HEK293 (cell line): ENCODE data around the gene ARHGDIA.

ENCODE experiments used
- BCL11B ChIP-seq: fragments of 450-650 bp; formaldehyde crosslinking; IDR thresholded peaks from 2 replicates; pipeline ENCODE4 v1.5.1; 2016; ENCODE audit warnings: low read depth, missing biosample characterization, missing genetic modification characterization
- FEZF1 ChIP-seq: fragments of 450-650 bp; formaldehyde crosslinking; IDR thresholded peaks from 2 replicates; pipeline ENCODE4 v1.5.1; 2016; ENCODE audit warnings: missing biosample characterization, missing genetic modification characterization
- GLIS1 ChIP-seq: fragments of 450-650 bp; formaldehyde crosslinking; IDR thresholded peaks from 2 replicates; pipeline ENCODE4 v1.5.1; 2016; ENCODE audit warnings: missing biosample characterization, missing genetic modification characterization
- HOXC10 ChIP-seq: sonication (generic); formaldehyde crosslinking; IDR thresholded peaks from 2 replicates; pipeline ENCODE4 v1.8.1; 2023; ENCODE audit warnings: mild to moderate bottlenecking, missing genetic modification reagents
- KLF1 ChIP-seq: fragments of 450-650 bp; formaldehyde crosslinking; IDR thresholded peaks from 2 replicates; pipeline ENCODE4 v1.5.1; 2016; ENCODE audit warnings: missing biosample characterization, missing genetic modification characterization
- KLF8 ChIP-seq: fragments of 450-650 bp; formaldehyde crosslinking; IDR thresholded peaks from 2 replicates; pipeline ENCODE4 v1.5.1; 2016; ENCODE audit warnings: missing biosample characterization, missing genetic modification characterization
- OVOL3 ChIP-seq: fragments of 450-650 bp; formaldehyde crosslinking; IDR thresholded peaks from 2 replicates; pipeline ENCODE4 v1.5.1; 2016; ENCODE audit warnings: missing biosample characterization, missing genetic modification characterization
- TCF7L2 ChIP-seq: IDR thresholded peaks from 2 replicates; pipeline ENCODE4 v1.6.1; 2011; ENCODE audit warnings: low read depth, mild to moderate bottlenecking, inconsistent platforms, low read length, moderate library complexity, borderline replicate concordance
- YY2 ChIP-seq: fragments of 450-650 bp; formaldehyde crosslinking; IDR thresholded peaks from 2 replicates; pipeline ENCODE4 v1.5.1; 2016; ENCODE audit warnings: missing biosample characterization, missing genetic modification characterization
- ZBTB7A ChIP-seq: fragments of 450-650 bp; formaldehyde crosslinking; IDR thresholded peaks from 2 replicates; pipeline ENCODE4 v1.5.1; 2016; ENCODE audit warnings: low read depth, missing biosample characterization, missing genetic modification characterization
- ZEB2 ChIP-seq: fragments of 450-650 bp; formaldehyde crosslinking; IDR thresholded peaks from 2 replicates; pipeline ENCODE4 v1.5.1; 2016; ENCODE audit warnings: missing biosample characterization, missing genetic modification characterization
- ZNF19 ChIP-seq: fragments of 450-650 bp; formaldehyde crosslinking; IDR thresholded peaks from 2 replicates; pipeline ENCODE4; 2016; ENCODE audit warnings: missing biosample characterization, missing genetic modification characterization, low read depth
- ZNF2 ChIP-seq: fragments of 450-650 bp; formaldehyde crosslinking; IDR thresholded peaks from 2 replicates; pipeline ENCODE4 v1.5.1; 2016; ENCODE audit warnings: missing biosample characterization, missing genetic modification characterization
- ZNF394 ChIP-seq: fragments of 450-650 bp; formaldehyde crosslinking; IDR thresholded peaks from 2 replicates; pipeline ENCODE4 v1.5.1; 2016; ENCODE audit warnings: missing biosample characterization, missing genetic modification characterization, mild to moderate bottlenecking, moderate library complexity, borderline replicate concordance
- ZNF433 ChIP-seq: fragments of 450-650 bp; formaldehyde crosslinking; IDR thresholded peaks from 2 replicates; pipeline ENCODE4 v1.5.1; 2016; ENCODE audit warnings: missing biosample characterization, missing genetic modification characterization, low read depth
- ZNF514 ChIP-seq: fragments of 450-650 bp; formaldehyde crosslinking; IDR thresholded peaks from 2 replicates; pipeline ENCODE4 v1.5.1; 2016; ENCODE audit warnings: missing biosample characterization, missing genetic modification characterization
- ZNF561 ChIP-seq: fragments of 450-650 bp; IDR thresholded peaks from 2 replicates; pipeline ENCODE4 v1.5.1; 2018; ENCODE audit warnings: missing biosample characterization, missing genetic modification characterization, borderline replicate concordance
- ZNF670 ChIP-seq: fragments of 450-650 bp; formaldehyde crosslinking; IDR thresholded peaks from 2 replicates; pipeline ENCODE4 v1.5.1; 2016; ENCODE audit warnings: missing biosample characterization, missing genetic modification characterization, low read depth
- ZNF792 ChIP-seq: fragments of 450-650 bp; formaldehyde crosslinking; IDR thresholded peaks from 2 replicates; pipeline ENCODE4 v1.5.1; 2016; ENCODE audit warnings: missing biosample characterization, missing genetic modification characterization
- ZNF830 ChIP-seq: fragments of 450-650 bp; IDR thresholded peaks from 2 replicates; pipeline ENCODE4 v1.5.0; 2018; ENCODE audit warnings: missing biosample characterization, missing genetic modification characterization, low read depth, mild to moderate bottlenecking, moderate library complexity
- TF ChIP-seq, protein P1 (sequence below): fragments of 450-650 bp; formaldehyde crosslinking; IDR thresholded peaks from 2 replicates; pipeline ENCODE4 v1.5.1; 2016; ENCODE audit warnings: missing biosample characterization, missing genetic modification characterization
- TF ChIP-seq, protein P2 (sequence below): fragments of 450-650 bp; formaldehyde crosslinking; IDR thresholded peaks from 2 replicates; pipeline ENCODE4 v1.5.1; 2016; ENCODE audit warnings: missing biosample characterization, missing genetic modification characterization
- TF ChIP-seq, protein P3 (sequence below): fragments of 450-650 bp; formaldehyde crosslinking; IDR thresholded peaks from 2 replicates; pipeline ENCODE4 v1.5.1; 2017; ENCODE audit warnings: missing biosample characterization, missing genetic modification characterization
- TF ChIP-seq, protein P4 (sequence below): fragments of 450-650 bp; formaldehyde crosslinking; optimal IDR thresholded peaks from 2 replicates; pipeline ENCODE3; 2016; ENCODE audit warnings: missing biosample characterization, mild to moderate bottlenecking, missing genetic modification characterization
- TF ChIP-seq, protein P5 (sequence below): fragments of 450-650 bp; formaldehyde crosslinking; IDR thresholded peaks from 2 replicates; pipeline ENCODE4 v1.5.1; 2016; ENCODE audit warnings: missing biosample characterization, missing genetic modification characterization

ARHGDIA gene

DNA sequence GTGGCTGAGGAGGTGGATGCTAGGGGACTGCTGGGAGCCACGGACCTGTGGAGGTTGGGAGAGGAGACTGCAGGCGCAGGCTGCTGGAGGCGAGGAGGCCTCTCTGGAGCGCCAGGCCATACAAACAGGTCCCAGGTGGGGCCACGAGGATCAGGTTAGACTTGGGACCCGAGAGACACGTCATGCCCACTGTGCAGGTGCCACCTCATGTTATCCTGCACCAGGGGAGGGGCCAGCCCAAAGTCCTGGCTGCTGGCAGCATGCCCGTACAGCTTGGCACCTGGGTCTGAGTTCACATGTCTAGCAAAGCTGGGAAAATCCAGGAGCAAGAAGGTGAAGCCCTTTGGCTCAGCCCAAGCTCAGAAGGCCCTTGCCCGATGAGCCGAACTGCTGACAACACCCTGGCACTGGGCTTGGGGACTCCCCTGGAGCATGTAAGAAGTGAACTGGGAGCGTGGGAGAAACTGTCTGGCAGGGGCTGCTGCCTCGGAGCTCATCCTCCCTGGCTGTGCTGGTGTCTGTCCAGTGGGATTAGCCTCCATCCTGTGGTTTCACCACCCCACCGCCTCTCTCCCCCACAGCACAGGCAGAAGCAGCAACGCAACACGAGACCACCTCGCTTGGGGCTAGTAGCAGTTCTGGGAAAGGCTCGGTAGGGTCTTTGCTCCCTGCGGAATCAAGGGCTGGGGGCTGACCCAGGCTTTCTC lies 5.3 kb downstream of the ARHGDIA start (continued):
- TF ChIP-seq, protein P1, sequence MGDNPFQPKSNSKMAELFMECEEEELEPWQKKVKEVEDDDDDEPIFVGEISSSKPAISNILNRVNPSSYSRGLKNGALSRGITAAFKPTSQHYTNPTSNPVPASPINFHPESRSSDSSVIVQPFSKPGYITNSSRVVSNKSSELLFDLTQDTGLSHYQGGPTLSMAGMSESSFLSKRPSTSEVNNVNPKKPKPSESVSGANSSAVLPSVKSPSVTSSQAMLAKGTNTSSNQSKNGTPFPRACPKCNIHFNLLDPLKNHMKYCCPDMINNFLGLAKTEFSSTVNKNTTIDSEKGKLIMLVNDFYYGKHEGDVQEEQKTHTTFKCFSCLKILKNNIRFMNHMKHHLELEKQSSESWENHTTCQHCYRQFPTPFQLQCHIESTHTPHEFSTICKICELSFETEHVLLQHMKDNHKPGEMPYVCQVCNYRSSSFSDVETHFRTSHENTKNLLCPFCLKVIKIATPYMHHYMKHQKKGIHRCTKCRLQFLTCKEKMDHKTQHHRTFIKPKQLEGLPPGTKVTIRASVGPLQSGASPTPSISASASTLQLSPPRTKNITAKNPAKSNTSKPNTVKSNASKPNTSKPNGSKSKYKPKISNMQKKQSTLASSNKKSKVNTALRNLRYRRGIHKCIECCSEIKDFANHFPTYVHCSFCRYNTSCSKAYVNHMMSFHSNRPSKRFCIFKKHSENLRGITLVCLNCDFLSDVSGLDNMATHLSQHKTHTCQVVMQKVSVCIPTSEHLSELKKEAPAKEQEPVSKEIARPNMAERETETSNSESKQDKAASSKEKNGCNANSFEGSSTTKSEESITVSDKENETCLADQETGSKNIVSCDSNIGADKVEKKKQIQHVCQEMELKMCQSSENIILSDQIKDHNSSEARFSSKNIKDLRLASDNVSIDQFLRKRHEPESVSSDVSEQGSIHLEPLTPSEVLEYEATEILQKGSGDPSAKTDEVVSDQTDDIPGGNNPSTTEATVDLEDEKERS (tag by site-specific recombination): no peak
- TF ChIP-seq ZNF792 (tag by site-specific recombination): no peak
- TF ChIP-seq, protein P2, sequence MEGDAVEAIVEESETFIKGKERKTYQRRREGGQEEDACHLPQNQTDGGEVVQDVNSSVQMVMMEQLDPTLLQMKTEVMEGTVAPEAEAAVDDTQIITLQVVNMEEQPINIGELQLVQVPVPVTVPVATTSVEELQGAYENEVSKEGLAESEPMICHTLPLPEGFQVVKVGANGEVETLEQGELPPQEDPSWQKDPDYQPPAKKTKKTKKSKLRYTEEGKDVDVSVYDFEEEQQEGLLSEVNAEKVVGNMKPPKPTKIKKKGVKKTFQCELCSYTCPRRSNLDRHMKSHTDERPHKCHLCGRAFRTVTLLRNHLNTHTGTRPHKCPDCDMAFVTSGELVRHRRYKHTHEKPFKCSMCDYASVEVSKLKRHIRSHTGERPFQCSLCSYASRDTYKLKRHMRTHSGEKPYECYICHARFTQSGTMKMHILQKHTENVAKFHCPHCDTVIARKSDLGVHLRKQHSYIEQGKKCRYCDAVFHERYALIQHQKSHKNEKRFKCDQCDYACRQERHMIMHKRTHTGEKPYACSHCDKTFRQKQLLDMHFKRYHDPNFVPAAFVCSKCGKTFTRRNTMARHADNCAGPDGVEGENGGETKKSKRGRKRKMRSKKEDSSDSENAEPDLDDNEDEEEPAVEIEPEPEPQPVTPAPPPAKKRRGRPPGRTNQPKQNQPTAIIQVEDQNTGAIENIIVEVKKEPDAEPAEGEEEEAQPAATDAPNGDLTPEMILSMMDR (tag by site-specific recombination): no peak
- TF ChIP-seq ZNF433 (tag by site-specific recombination): no peak
- no peak for TF ChIP-seq OVOL3 (tag by site-specific recombination)
- no peak for TF ChIP-seq ZNF19 (tag by site-specific recombination)
- no peak for TF ChIP-seq ZEB2 (tag by site-specific recombination)
- TF ChIP-seq FEZF1 (tag by site-specific recombination): no peak
- TF ChIP-seq HOXC10 (CRISPR knock-in tag): no peak
- TF ChIP-seq, protein P3, sequence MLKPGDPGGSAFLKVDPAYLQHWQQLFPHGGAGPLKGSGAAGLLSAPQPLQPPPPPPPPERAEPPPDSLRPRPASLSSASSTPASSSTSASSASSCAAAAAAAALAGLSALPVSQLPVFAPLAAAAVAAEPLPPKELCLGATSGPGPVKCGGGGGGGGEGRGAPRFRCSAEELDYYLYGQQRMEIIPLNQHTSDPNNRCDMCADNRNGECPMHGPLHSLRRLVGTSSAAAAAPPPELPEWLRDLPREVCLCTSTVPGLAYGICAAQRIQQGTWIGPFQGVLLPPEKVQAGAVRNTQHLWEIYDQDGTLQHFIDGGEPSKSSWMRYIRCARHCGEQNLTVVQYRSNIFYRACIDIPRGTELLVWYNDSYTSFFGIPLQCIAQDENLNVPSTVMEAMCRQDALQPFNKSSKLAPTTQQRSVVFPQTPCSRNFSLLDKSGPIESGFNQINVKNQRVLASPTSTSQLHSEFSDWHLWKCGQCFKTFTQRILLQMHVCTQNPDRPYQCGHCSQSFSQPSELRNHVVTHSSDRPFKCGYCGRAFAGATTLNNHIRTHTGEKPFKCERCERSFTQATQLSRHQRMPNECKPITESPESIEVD (tag by site-specific recombination): no peak
- TF ChIP-seq TCF7L2: no peak
- no peak for TF ChIP-seq ZNF670
- TF ChIP-seq, protein P4, sequence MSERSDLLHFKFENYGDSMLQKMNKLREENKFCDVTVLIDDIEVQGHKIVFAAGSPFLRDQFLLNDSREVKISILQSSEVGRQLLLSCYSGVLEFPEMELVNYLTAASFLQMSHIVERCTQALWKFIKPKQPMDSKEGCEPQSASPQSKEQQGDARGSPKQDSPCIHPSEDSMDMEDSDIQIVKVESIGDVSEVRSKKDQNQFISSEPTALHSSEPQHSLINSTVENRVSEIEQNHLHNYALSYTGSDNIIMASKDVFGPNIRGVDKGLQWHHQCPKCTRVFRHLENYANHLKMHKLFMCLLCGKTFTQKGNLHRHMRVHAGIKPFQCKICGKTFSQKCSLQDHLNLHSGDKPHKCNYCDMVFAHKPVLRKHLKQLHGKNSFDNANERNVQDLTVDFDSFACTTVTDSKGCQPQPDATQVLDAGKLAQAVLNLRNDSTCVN (tag by site-specific recombination): no peak
- TF ChIP-seq ZNF514: no peak
- no peak for TF ChIP-seq KLF8 (tag by site-specific recombination)
- TF ChIP-seq YY2 (tag by site-specific recombination): no peak
- TF ChIP-seq ZNF2 (tag by site-specific recombination): peak; percentile 38; the same call in 1 of the 2 replicates
- no peak for TF ChIP-seq ZNF830 (tag by site-specific recombination)
- no peak for TF ChIP-seq KLF1
- TF ChIP-seq, protein P5, sequence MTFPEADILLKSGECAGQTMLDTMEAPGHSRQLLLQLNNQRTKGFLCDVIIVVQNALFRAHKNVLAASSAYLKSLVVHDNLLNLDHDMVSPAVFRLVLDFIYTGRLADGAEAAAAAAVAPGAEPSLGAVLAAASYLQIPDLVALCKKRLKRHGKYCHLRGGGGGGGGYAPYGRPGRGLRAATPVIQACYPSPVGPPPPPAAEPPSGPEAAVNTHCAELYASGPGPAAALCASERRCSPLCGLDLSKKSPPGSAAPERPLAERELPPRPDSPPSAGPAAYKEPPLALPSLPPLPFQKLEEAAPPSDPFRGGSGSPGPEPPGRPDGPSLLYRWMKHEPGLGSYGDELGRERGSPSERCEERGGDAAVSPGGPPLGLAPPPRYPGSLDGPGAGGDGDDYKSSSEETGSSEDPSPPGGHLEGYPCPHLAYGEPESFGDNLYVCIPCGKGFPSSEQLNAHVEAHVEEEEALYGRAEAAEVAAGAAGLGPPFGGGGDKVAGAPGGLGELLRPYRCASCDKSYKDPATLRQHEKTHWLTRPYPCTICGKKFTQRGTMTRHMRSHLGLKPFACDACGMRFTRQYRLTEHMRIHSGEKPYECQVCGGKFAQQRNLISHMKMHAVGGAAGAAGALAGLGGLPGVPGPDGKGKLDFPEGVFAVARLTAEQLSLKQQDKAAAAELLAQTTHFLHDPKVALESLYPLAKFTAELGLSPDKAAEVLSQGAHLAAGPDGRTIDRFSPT (tag by site-specific recombination): 0 out of 2 replicates have a peak, but pooled peaks have one; percentile 34
- TF ChIP-seq ZBTB7A (tag by site-specific recombination): no peak
- TF ChIP-seq GLIS1 (tag by site-specific recombination): 0 out of 2 replicates have a peak, but pooled peaks have one; percentile 9
- TF ChIP-seq BCL11B: 0 out of 2 replicates have a peak, but pooled peaks have one; percentile 12
- TF ChIP-seq ZNF561 (tag by site-specific recombination): no peak
- no peak; the same call in 1 of the 2 replicates for TF ChIP-seq ZNF394
- TF ChIP-seq, all 188 proteins: peak for 5
